Gastrocnemius medialis (tissue), 4 donors: ENCODE results near the gene ZNHIT1.

Experiments
- CTCF ChIP-seq, 5 experiments: fragments of 450-650 bp in 3 of 5; fragments of 200-600 bp in 2 of 5; sonication (generic) in 2 of 5; IDR thresholded peaks in 4 of 5; conservative IDR thresholded peaks in 1 of 5; 1 replicate in 4 of 5; 2 replicates in 1 of 5; pipeline ENCODE4 v1.5.1; 2016 to 2019; ENCODE audit warnings: antibody characterized with exemption in 5 of 5, mild to moderate bottlenecking in 3 of 5, moderate library complexity in 3 of 5
- POLR2A ChIP-seq, 2 donors: fragments of 450-650 bp; IDR thresholded peaks; one replicate each; pipeline ENCODE4 v1.6.1; 2017; ENCODE audit warnings: antibody characterized with exemption in 2 of 2, mild to moderate bottlenecking in 2 of 2, moderate library complexity in 2 of 2

- TF ChIP-seq CTCF (IDR thresholded peaks at IDR 0.05 in 4 of 5, conservative IDR thresholded peaks at IDR 0.05 in 1 of 5) (no peak), POLR2A (IDR thresholded peaks at IDR 0.05) (no peak)
Measured at GRCh38 chr7:101225650-101226049, 7.7 kb downstream of the ZNHIT1 start.
